Epidermal melanocyte (primary cell): ENCODE results near the gene ADAMTSL3.
"Not testable (repeated sequence)": the region's sequence is repeated elsewhere in the genome, so short reads cannot be mapped to it uniquely, and the experiment has no call there.

ENCODE experiments used
- DNase-seq: peaks from one replicate; pipeline ENCODE4 v3.0.0; 2011; ENCODE audit warnings: low spot score; ENCODE audit not compliant: insufficient read length

The ADAMTSL3 gene

DNA sequence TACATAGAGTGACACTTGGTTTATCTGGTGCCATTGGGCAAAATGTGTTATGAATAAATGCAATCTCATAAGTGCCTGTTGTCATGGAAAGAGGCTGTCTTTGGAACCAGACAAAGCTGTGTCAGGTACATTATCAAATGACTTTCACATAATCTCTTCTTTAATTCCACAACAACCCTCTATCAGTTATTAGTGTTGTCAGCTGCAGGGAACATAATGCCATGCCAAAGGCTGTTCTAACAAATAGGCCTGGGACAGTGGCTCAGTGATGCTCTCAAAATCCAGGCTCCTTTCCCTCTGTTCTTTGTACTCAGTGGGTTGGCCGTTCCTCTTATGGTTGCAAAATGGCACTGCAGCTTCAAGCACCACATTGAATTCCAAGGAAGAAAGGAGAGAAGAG, 91.8 kb downstream of the ADAMTSL3 start:
- DNase-seq: no peak

DNA sequence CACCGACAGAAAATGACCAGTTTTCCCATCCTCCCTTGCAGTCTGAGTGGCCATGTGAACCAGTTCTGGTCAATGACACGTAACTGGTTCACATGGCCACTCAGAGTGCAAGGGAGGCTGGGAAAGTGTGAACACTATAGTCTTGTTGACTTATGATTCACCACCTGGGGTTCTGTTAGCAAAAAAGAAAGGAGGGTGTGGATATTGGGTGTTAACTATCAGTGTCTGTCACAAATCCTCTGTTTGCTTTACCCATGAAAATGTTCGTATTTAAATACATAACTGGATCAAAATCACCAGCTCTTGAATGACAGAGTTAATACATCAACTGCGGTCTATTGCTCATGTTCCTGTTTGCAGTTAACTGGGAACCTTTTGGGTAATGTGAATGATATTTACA, 92.3 kb downstream of the ADAMTSL3 start:
- DNase-seq: no peak

DNA sequence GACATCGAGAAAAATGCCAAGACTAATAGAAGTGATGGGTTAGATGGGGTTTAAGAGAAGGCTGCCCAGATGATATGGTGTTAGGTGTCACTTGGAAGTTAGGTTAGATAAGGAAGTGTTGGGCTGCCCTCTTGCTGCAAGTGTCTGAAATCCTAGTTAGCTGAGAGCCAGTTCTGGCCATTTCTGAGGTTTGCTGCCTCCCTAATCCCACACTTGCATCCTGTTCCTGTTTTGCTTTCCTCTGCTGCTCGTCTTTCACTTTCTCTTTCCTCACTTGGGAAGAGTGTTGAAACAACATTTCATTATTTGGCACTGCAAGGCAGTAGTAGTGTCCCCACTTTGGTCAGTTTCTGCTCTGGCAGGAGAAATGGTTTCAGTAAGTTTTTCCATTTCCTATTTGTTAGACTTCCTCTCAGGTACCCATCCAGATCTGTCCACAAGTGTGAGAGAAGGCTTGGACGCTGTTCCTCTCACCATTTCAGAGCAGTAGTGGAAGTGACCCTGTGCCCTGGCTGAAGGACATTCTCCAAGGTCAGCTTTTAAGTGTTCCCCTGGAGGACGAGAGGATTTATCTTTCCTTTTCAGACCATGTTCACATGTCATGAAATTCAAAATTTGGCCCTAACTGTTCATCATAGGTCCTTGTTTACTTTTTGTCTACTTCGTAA, 93.3 kb downstream of the ADAMTSL3 start:
- DNase-seq: no peak

DNA sequence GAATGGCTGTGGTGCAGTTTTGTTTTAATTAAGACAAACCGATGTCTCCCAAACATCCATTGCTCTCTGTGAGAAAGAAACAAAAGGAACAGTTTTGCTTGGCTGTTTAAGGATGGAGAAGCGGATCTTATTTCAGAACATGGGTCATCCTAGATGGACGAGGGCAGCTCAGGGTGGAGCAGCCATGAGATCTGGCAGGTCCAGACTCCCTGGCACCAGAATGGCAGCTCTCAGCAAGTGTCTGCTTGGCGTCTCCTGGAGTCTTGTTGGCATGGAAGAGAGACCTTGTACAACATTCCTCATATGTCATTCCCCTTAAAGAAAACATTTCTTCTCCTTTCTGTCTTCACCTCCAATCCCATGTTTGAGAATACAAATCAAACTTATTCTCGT, 93.8 kb downstream of the ADAMTSL3 start:
- DNase-seq: no peak

DNA sequence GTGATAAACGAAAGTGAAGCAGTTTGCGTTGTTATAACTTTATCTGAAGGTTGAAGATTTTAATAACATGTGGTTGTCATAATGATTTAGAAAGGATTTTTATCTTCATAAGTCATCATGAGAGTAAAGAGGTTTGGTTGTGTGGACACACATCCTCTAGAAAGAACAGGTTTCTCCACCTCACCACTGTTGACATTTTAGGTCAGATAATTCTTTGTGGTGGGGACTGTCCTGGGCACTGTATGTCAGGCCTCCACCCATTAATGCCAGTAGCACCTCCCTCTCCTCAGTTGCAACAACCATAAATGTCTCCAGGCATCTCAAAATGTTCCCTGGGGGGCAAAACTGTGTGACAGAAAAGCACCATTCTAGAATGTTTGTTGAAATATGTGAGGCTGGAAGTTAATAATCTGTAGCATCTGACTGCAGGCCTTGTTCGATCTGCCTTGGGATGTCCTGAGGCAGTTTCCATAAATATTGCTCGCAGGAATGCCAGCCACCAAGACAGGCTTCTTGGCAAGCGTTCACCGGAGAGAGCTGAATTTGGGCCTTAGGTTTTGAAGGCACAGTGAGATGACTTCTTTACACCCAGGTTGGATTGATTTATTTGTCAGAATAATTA, 100.1 kb downstream of the ADAMTSL3 start:
- no peak for DNase-seq

DNA sequence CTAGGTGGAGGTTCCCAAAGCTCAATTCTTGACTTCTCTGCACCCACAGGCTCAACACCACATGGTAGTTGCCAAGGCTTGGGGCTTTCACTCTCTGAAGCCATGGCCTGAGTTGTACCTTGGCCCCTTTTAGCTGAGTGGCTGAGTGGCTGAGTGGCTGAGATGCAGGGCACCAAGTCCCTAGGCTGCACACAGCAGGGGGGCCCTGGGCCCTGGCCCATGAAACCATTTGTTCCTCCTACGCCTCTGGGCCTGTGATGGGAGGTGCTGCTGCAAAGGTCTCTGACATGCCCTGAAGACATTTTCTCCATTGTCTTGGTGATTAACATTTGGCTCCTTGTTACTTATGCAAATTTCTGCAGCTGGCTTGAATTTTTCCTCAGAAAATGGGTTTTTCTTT, 103.4 kb downstream of the ADAMTSL3 start:
- not testable (repeated sequence) for DNase-seq

DNA sequence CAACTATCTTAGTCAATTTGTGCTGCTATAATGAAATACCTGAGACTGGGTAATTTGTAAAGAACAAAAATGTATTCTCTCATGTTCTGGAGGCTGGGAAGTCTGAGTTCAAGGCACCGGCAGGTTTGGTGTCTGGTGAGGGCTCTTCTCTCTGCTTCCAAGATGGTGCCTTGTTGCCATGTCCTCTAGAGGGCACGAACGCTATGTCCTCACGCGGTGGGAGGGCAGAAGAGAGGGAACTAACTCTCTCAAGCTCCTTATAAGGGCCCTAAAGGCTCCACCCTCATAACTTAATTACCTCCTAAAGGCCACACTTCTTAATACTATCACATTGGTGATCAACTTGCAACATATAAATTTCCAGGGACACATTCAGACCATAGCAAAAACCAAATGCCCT, 108.4 kb downstream of the ADAMTSL3 start:
- DNase-seq: no peak

DNA sequence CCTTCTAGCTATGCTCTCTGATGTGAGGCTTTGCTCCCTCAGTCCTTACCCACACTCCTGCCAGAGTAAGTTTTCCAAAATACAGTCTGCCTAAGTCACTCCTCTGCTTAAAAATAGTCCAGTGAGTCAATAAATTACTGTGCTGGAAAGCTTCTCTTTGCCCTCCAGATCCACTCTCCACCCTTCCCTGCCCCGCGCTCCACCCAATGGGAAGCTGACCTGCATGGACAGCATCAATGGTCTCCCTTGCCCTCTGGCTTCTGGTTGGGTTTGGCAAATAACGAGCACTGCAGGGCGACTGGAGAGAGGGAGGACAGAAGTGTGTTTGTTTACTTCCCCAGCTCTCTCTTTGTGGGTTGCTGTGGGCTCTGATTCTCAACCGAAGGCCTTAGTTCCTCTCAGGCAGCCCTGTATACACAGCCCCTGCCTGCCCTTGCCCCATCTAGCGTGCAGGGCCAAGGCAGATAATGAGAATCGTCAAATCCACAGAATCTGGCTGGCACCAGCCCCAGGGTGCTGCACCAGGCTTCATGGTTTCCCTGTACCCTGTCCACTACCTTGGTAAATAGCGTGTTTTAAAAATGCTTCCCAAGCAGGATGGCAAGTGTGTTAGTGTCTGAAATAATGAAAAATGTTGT, 110.4 kb downstream of the ADAMTSL3 start:
- peak; percentile 19 for DNase-seq

DNA sequence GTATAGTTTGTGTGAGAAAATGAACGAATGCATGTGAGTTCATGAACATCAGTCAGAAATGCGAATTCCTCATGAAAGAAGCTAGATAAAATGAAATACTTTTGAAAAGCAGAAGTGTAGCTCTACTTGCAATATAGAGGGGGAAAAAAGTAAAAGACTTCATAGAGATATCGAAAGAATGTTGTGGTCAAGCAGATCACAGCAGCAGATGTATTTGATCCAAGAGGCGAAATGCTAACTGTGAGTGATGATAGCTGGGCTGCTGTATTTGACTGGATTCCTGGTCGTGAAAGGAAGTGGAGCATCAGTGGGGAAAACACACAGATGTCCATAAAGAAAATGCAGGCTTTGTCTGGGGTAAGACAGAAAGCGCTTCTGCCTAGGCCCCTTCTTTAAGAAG, 112.4 kb downstream of the ADAMTSL3 start:
- no peak for DNase-seq

DNA sequence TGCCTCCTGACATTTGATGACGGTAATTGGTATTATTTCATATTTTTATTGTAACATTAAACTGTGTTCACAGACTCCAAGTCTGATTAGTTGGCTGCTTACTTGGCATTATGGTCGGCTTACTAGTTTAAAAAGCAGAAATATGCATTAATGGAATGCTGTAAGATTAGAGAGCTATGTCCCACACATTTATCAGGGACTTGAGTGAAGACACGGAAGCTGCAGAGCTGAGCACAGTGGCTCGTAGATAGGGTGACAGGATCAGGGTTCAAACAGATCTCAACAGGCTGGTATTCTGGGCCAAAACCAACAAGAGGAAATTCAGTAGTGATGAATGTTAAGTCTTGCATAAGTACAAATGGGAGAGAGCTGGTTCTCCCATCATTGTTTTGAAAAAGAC, 113.8 kb downstream of the ADAMTSL3 start:
- no peak for DNase-seq

DNA sequence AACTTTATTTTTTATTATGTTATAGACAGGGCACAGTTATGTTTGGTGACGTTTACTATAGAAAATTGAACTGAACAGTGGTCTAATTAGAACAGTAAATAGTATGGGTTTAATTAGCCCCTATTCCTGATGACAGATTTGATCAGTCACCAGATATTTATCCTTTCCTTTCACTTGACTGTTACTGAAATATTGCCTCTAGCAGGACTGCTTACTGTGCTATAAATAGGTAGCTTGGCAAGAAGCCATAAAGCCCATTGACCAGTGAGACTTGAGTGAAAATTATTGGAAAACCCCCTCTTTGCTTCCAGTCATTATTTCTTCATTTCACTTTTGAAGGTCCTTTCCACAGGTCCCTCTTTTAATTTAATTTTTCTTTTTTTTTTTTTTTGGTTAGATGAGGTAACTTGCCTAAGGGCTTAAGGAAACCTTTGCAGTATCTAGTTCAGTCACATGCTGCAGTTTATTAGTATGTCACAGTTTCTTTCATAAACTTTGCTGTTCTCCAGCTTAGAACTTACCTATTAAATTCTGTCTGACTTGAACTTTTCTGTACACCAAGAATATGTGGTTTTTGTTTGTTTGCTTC, 115.6 kb downstream of the ADAMTSL3 start:
- DNase-seq: peak; percentile 19

DNA sequence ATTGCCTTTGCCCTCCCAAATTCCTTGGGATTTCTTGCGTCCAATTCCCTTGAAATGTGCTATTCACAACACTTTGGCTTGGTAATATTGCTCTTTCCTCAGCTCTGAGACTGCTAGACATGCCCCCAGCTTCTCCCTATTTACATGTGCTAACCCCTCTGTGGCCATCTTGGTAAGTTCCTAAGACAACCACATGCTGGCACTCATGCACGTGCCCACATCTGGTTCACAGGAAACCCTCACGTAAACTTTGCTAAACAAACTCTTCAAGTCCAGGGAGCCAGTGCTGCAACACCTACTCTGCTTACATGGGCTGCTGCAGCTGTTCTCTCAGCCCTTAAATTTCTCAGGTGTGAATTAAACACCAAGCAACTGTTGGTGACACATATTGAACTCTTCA, 121.8 kb downstream of the ADAMTSL3 start:
- no peak for DNase-seq

DNA sequence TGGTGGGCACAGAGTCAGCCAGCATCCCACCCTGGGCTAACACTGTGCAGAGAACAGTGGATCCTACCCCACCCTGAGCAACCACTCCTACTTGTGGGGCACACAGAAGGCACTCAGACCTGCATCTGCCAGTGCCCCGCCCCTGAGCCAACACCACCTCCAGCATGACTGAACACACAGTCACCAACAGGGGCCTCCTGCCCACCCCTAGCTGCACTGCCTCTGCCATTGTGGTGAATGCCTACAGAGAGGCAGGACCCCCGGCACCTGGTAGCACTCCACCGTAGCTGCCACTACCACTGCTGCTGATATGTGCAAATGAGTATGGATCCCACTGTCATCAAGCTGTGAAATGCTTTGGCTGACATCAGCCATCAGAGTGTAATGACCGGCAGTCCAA, 123.1 kb downstream of the ADAMTSL3 start:
- no peak for DNase-seq

DNA sequence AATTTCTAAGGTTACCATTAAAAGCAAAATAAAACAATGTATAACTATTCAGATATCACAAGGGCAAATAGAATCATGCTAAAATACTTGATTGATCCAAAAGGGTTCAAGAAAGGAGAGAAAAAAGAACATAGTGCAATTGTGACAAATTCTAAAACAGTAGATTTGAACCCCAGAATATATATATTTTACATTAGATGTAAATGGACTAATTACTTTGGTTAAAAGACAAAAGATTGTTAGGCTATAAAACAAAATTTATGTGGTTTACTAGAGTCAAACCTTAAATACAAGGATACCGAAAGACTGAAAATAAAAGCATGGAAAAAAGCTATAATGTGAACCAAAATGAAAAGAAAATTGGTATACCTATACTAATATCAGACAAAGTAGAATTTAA, 129.3 kb downstream of the ADAMTSL3 start:
- no peak for DNase-seq

DNA sequence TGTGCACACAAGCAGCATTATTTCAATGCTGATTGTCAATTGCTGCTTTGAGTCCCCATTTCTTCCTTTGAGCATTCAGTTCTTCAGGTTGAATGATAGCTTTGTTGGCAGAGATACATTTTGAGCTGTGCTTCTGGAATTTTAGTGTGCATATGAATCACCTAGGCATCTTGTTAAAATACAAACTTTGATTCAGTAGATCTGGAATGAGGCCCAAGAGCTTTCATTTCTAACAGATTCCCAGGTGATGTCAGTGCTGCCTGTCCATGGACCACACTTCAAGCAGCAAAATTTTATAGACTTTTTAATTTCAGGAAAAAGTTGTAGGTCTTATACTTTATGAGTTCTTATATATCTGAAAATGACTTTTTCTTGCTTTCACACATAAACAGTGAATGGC, 131.1 kb downstream of the ADAMTSL3 start:
- DNase-seq: no peak

DNA sequence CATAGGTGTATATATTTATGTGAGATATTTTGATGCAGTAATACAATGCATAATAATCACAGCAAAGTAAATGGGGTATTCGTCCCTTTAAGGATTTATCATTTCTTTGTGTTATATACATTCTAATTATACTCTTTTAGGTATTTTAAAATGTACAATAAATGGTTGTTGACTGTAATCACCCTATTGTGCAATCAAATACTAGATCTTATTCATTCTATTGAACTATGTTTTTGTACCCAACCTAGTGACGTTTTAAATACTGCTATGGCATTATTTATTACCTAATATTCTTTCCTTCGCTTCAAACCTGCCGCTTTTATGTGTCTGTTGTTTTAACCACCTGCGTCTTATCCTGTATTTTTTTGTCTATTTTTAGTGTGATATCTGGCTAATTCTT, 132.4 kb downstream of the ADAMTSL3 start:
- no peak for DNase-seq

DNA sequence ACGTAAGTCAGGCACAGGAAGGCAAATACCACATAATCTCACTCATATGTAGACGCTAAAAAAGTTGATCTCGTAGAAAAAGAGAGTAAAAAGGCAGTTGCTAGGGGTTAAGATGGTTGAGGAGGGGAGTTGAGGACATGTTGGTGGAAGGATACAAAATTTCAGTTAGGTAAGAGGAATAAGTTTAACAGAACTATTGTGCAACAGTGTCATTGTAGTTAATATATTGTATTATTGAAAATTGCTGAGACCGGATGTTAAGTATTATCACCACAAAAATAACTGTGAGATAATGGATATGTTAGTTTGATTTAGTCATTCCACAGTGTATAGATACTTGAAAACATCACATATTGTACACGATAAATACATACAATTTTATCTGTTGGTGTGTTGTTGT, 139.1 kb downstream of the ADAMTSL3 start:
- DNase-seq: no peak

DNA sequence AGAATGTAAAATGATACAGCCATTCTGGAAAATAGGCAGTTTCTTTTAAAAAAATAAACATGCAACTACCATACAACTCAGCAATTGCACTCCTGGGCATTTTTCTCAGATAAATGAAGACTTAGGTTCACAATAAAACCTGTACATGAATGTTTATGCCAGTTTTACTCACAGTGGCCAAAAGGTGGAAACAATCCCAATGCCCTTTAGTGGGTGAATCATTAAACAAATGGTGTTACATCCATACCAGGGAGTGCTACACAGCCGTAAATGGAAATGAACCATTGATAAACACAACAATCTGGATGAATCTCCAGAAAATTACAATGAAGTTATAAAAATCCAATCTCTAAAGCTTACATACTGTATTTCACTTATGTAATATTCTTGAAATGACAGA, 140.3 kb downstream of the ADAMTSL3 start:
- no peak for DNase-seq

DNA sequence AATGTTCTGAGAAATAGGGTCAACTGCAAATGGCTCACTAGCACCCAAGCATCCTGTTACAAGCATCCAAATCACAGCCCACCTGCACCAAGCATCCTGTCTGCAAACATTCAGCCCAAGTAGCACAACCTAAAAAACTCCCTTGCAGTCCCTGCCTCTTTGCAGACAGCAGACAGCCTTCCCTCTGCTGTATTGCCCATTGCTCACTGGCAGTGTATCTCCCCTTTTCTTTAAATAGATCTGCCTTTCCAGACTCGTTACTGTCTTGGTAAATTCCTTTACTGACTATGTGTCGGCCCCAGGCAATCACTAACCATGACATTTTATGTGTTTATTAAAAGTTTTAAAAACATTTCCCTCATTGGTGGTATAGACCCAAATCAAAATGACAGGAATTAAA, 155.4 kb downstream of the ADAMTSL3 start:
- no peak for DNase-seq

DNA sequence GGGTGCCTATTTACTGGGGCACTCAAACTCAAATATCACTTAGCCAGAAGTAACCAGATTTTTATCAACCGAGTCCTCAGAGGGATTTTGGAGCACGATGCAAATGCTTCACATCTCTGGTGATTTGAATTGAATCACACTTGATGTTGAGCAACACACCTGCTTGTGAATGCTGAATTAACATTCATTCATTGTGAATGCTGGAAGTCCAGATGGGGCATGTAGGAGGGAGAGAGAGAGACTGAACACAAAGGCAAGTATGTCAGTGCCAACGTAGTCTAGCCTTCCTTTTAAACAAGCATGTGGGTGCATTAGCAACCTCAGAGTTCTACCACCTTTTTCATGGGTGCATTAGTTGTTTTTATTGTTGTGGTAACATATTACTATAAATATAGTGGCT, 156.2 kb downstream of the ADAMTSL3 start:
- no peak for DNase-seq

DNA sequence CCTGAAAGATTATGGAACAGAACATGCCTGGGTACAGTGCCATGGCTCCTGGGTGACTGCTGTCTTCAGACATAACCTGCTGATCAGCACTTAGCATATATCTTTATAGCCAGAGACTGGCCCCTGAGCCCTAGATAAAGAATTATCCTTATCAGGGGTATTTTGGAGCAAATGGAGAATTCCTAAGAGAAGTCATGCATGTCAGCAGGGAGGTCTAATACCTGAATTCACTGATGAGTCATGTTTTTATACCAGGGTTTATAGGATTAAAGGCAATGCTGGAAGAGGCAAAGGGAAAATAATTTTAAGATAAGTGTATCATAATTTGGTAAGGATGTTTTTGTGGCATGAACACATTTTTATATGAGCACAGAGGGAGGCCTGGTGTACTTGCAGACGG, 159.8 kb downstream of the ADAMTSL3 start:
- DNase-seq: no peak

DNA sequence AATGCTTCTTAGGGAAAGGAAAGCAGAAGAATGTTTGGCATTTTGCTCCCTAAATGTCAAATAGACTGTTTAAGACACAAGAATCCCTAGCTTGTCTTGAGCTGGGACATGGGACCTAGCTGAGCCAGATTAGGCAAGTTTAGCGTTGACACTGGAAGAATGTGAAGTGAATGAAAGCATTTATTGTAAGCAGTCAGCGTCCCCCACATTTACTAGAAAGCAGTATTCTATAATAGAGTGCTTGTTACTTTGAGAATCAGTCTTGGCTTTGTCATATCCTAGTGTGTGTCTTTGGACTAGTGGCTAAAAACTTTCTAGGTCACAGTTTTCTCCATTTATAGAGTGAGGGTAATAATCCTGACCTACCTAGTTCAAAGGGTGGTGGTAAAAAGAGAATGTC, 161.6 kb downstream of the ADAMTSL3 start:
- DNase-seq: peak; percentile 60
